Endometrial microvascular endothelial cells (primary cell): ENCODE results near the gene OR9A2. TPM values are rescaled to one million over a fixed set of nuclear protein-coding genes. Genes with fewer than 3 reads are reported as not detected.
"Not testable (repeated sequence)": the region's sequence is repeated elsewhere in the genome, so short reads cannot be mapped to it uniquely, and the experiment has no call there.

Experiments
- in situ Hi-C: cut with HindIII; loops from 2 replicates; pipeline ENCODE4 v1.10.0; 2017; ENCODE audit warnings: low sequenced_read_pairs, low pct_unique_long_range_greater_than_20kb; ENCODE audit errors: inconsistent ontology term
- total RNA-seq: library from RNA; depleted of rRNA; stranded (reverse); fragments of >200 nt; gene quantifications from one replicate; pipeline ENCODE4 v1.2.3, GENCODE V29; 2015; ENCODE audit errors: inconsistent ontology term

The OR9A2 gene
- total RNA-seq, 1 donor from 2014 or later, result not detected

GRCh38 chr7:142997456-142997989 lies 29.4 kb downstream of the OR9A2 start:
- in situ Hi-C loops, result no loop called here

GRCh38 chr7:142992427-142992826 lies 34.5 kb downstream of the OR9A2 start:
- in situ Hi-C loops, result no loop called here

GRCh38 chr7:142984297-142984696 lies 42.6 kb downstream of the OR9A2 start:
- in situ Hi-C loops, result no loop called here

- in situ Hi-C loops, result no loop called here
Observed at GRCh38 chr7:142983825-142984224, 43.1 kb downstream of the OR9A2 start.

GRCh38 chr7:142978402-142978801 lies 48.5 kb downstream of the OR9A2 start:
- in situ Hi-C loops, result not testable (repeated sequence)

Other genes with a start within 250 kb of the OR9A2 start
- not detected for gene EPHB6, start 172.1 kb downstream of the OR9A2 start, total RNA-seq
- gene TRPV6, start 141.4 kb downstream of the OR9A2 start, total RNA-seq, result not detected
- gene TRPV5, start 93.4 kb downstream of the OR9A2 start, total RNA-seq, result not detected
- gene LLCFC1, start 87.6 kb downstream of the OR9A2 start, total RNA-seq, result not detected
- not detected for gene KEL, start 64.8 kb downstream of the OR9A2 start, total RNA-seq
- gene OR6V1, start 25.2 kb upstream of the OR9A2 start, total RNA-seq, result not detected
- gene PIP, start 104.9 kb upstream of the OR9A2 start, total RNA-seq, result not detected
- gene TAS2R39, start 156.3 kb upstream of the OR9A2 start, total RNA-seq, result not detected
- not detected for gene TAS2R40, start 194.9 kb upstream of the OR9A2 start, total RNA-seq
- 212 TPM for gene GSTK1, start 236.3 kb upstream of the OR9A2 start, total RNA-seq